ENCODE data around the gene UNK. TPM values are rescaled to one million over a fixed set of nuclear protein-coding genes. Genes with fewer than 3 reads are reported as not detected.

Gene UNK
- total and polyA plus RNA-seq, 9 of the 15 experiments (the other 6 are each of a cell fraction or from before 2014, with no cell fraction given) = 12.8 to 38.6 (median 24.8) TPM

GRCh38 chr17:75779250-75779986, 5.2 kb upstream of the UNK start (continued):
- no peak for TF ChIP-seq HMBOX1 (IDR thresholded peaks at IDR 0.05)
- TF ChIP-seq ZNF140 (CRISPR knock-in tag; IDR thresholded peaks at IDR 0.05) = no peak
- TF ChIP-seq JUND (IDR thresholded peaks at IDR 0.05; ENCODE audit: borderline replicate concordance, low read depth, low read length) = peak; percentile 77; the same call in 1 of the 2 replicates
- peak; percentile 55; the same call in 1 of the 3 replicates for TF ChIP-seq JUND (tag; IDR thresholded peaks at IDR 0.05; ENCODE audit: borderline replicate concordance, low read depth, low read length)
- TF ChIP-seq E2F4 (CRISPR knock-in tag; IDR thresholded peaks at IDR 0.05; ENCODE audit: low read depth) = peak; percentile 60; the same call in 1 of the 2 replicates
- peak; percentile 10; the same call in 1 of the 2 replicates for TF ChIP-seq HDAC2 (IDR thresholded peaks at IDR 0.05)
- no peak for TF ChIP-seq CEBPB (tag; IDR thresholded peaks at IDR 0.05)
- TF ChIP-seq RREB1 (CRISPR knock-in tag; IDR thresholded peaks at IDR 0.05) = 0 out of 2 replicates have a peak, but pooled peaks have one; percentile 62
- TF ChIP-seq CHCHD3 (CRISPR knock-in tag; IDR thresholded peaks at IDR 0.05) = peak; percentile 88
- no peak for TF ChIP-seq ZFP30 (CRISPR knock-in tag; IDR thresholded peaks at IDR 0.05; ENCODE audit: borderline replicate concordance)
- no peak for TF ChIP-seq ILK (tag; IDR thresholded peaks at IDR 0.05; ENCODE audit: borderline replicate concordance, low read depth)
- no peak for TF ChIP-seq ZNF75A (CRISPR knock-in tag; IDR thresholded peaks at IDR 0.05)
- TF ChIP-seq MCM2 (IDR thresholded peaks at IDR 0.05; ENCODE audit: low read depth) = no peak
- peak in 1 of 2 experiments; percentile 70; a peak in 2 of 4 replicates for TF ChIP-seq HDAC1 (IDR thresholded peaks at IDR 0.05)
- peak; percentile 93 for TF ChIP-seq ASH1L (IDR thresholded peaks at IDR 0.05; ENCODE audit: borderline replicate concordance, low read depth, partially characterized antibody)
- TF ChIP-seq HDAC3 (IDR thresholded peaks at IDR 0.05; ENCODE audit: borderline replicate concordance, partially characterized antibody) = no peak
- no peak for TF ChIP-seq POLR3G (IDR thresholded peaks at IDR 0.05; ENCODE audit: extremely low read depth, insufficient read length, insufficient replicate concordance)
- no peak for TF ChIP-seq SNIP1 (IDR thresholded peaks at IDR 0.05; ENCODE audit: low read depth)
- no peak for TF ChIP-seq COPS2 (conservative IDR thresholded peaks at IDR 0.05)
- no peak; the same call in 1 of the 2 replicates for TF ChIP-seq MXI1 (IDR thresholded peaks at IDR 0.05; ENCODE audit: low read depth, low read length)
